NK-92 (cell line): ENCODE data around the gene MARCHF4.

Experiments
- DNase-seq: peaks from one replicate; lab custom pipeline; 2025; ENCODE audit not compliant: unreplicated experiment; lab: John Stamatoyannopoulos, UW

The MARCHF4 gene

GRCh38 chr2:216371721-216372702 lies at the start of gene MARCHF4:
Gene MARCHF4, minus strand, starts transcription at chr2:216372483. Its CDS starts 2,223 bp downstream, at chr2:216370260.
- DNase-seq = no peak

GRCh38 chr2:216420367-216421101 lies 48.3 kb upstream of the MARCHF4 start:
- no peak for DNase-seq

- DNase-seq = no peak
These were observed 46.7 kb upstream of the MARCHF4 start for GRCh38 chr2:216418981-216419380.

- no peak for DNase-seq
These were observed 44.5 kb upstream of the MARCHF4 start for GRCh38 chr2:216416571-216417307.

GRCh38 chr2:216415541-216415940 lies 43.3 kb upstream of the MARCHF4 start:
- DNase-seq = no peak

GRCh38 chr2:216414772-216415319 lies 42.6 kb upstream of the MARCHF4 start:
- DNase-seq = no peak

GRCh38 chr2:216413882-216414281 lies 41.6 kb upstream of the MARCHF4 start:
- no peak for DNase-seq

GRCh38 chr2:216412022-216412999 lies 40.0 kb upstream of the MARCHF4 start, which contains the start of gene SMARCAL1:
Gene SMARCAL1, plus strand, starts transcription at chr2:216412484. Its CDS starts 2,221 bp downstream, at chr2:216414705.
- DNase-seq = peak; percentile 90

- DNase-seq = no peak
These were observed 38.3 kb upstream of the MARCHF4 start for GRCh38 chr2:216410550-216410949.

- DNase-seq = no peak
These were observed 36.4 kb upstream of the MARCHF4 start for GRCh38 chr2:216408426-216409290.

- DNase-seq = no peak
These were observed 34.5 kb upstream of the MARCHF4 start for GRCh38 chr2:216406826-216407225.

- DNase-seq = no peak
These were observed 33.3 kb upstream of the MARCHF4 start for GRCh38 chr2:216405588-216405987.

GRCh38 chr2:216404010-216404618 lies 31.8 kb upstream of the MARCHF4 start:
- DNase-seq = no peak

GRCh38 chr2:216402751-216403150 lies 30.5 kb upstream of the MARCHF4 start:
- no peak for DNase-seq

- DNase-seq = no peak
These were observed 27.3 kb upstream of the MARCHF4 start for GRCh38 chr2:216399621-216400020.

GRCh38 chr2:216394881-216395280 lies 22.6 kb upstream of the MARCHF4 start:
- DNase-seq = no peak

- no peak for DNase-seq
These were observed 20.9 kb upstream of the MARCHF4 start for GRCh38 chr2:216392945-216393840.
